Glutamatergic neuron (in vitro differentiated cells): ENCODE results near the gene POLE. TPM values are rescaled to one million over a fixed set of nuclear protein-coding genes. Genes with fewer than 3 reads are reported as not detected.

Experiments
- DNase-seq: peaks from one replicate; pipeline ENCODE4 v3.0.0; 2022
- H3K27ac Mint-ChIP-seq: one replicate; pipeline ENCODE4 v1.8.0; 2020; ENCODE audit warnings: mild to moderate bottlenecking, mixed read lengths, inconsistent platforms; ENCODE audit not compliant: unreplicated experiment
- H3K27me3 Mint-ChIP-seq: one replicate; pipeline ENCODE4 v1.8.0; 2020; ENCODE audit warnings: mild to moderate bottlenecking, moderate library complexity, mixed read lengths, inconsistent platforms; ENCODE audit not compliant: unreplicated experiment
- H3K36me3 Mint-ChIP-seq: one replicate; pipeline ENCODE4 v1.8.0; 2020; ENCODE audit warnings: mild to moderate bottlenecking, mixed read lengths, inconsistent platforms; ENCODE audit not compliant: unreplicated experiment
- H3K4me1 Mint-ChIP-seq: one replicate; pipeline ENCODE4 v1.8.0; 2020; ENCODE audit warnings: mild to moderate bottlenecking, low read depth, mixed read lengths, inconsistent platforms; ENCODE audit not compliant: unreplicated experiment
- H3K4me3 Mint-ChIP-seq: one replicate; pipeline ENCODE4 v1.8.0; 2020; ENCODE audit warnings: mild to moderate bottlenecking, mixed read lengths, inconsistent platforms; ENCODE audit not compliant: unreplicated experiment
- H3K9me3 Mint-ChIP-seq: one replicate; pipeline ENCODE4 v1.8.0; 2020; ENCODE audit warnings: mild to moderate bottlenecking, moderate library complexity, mixed read lengths, inconsistent platforms; ENCODE audit not compliant: unreplicated experiment
- CTCF ChIP-seq: fragments of 200-600 bp; sonication (generic); IDR thresholded peaks from one replicate; pipeline ENCODE4 v1.5.0; 2021; ENCODE audit not compliant: partially characterized antibody, unreplicated experiment
- total RNA-seq: library from RNA; stranded (reverse); fragmentation: NEBNext Ultra II Directional; extraction: Animal tissue kit (Norgen Biotek cat#: 25700); gene quantifications from one replicate; pipeline ENCODE4 v1.2.1, GENCODE V29; 2021; ENCODE audit not compliant: unreplicated experiment

Gene POLE
- total RNA-seq, 1 donor from 2014 or later, result 38.6 TPM

GRCh38 chr12:132578826-132579225 is 108.3 kb downstream of the POLE start:
- H3K4me1 Mint-ChIP-seq, result peaks cover 2% of the 10 kb centered on the region
- peak overlapping the region; percentile 39 for H3K4me3 Mint-ChIP-seq
- peak overlapping the region; percentile 53 for H3K27ac Mint-ChIP-seq
- peaks cover 28% of the 10 kb centered on the region for H3K9me3 Mint-ChIP-seq
- TF ChIP-seq CTCF, result no peak
- H3K36me3 Mint-ChIP-seq, result peaks cover 9% of the 10 kb centered on the region
- H3K27me3 Mint-ChIP-seq, result peaks cover 33% of the 10 kb centered on the region
- no peak for DNase-seq

GRCh38 chr12:132578118-132578517 is 109.0 kb downstream of the POLE start:
- TF ChIP-seq CTCF, result no peak
- no peak for DNase-seq
- Mint-ChIP-seq H3K27me3 (peaks cover 30% of the 10 kb centered on the region), H3K4me1 (peaks cover 2% of the 10 kb centered on the region), H3K27ac (peak overlapping the region; percentile 70), H3K4me3 (no peak overlapping the region), H3K36me3 (peaks cover 9% of the 10 kb centered on the region), H3K9me3 (peaks cover 28% of the 10 kb centered on the region)

GRCh38 chr12:132577191-132577920 is 109.8 kb downstream of the POLE start:
- Mint-ChIP-seq H3K9me3 (peaks cover 29% of the 10 kb centered on the region), H3K4me3 (no peak overlapping the region), H3K27ac (peak overlapping the region; percentile 70), H3K4me1 (peaks cover 2% of the 10 kb centered on the region), H3K36me3 (peaks cover 9% of the 10 kb centered on the region), H3K27me3 (peaks cover 30% of the 10 kb centered on the region)
- no peak for DNase-seq
- no peak for TF ChIP-seq CTCF

GRCh38 chr12:132576701-132577100 is 110.4 kb downstream of the POLE start:
- no peak for DNase-seq
- H3K4me3 Mint-ChIP-seq, result no peak overlapping the region
- H3K9me3 Mint-ChIP-seq, result peaks cover 29% of the 10 kb centered on the region

More at GRCh38 chr12:132576701-132577100, 110.4 kb downstream of the POLE start:
- H3K4me1 Mint-ChIP-seq, result peaks cover 2% of the 10 kb centered on the region
- peaks cover 30% of the 10 kb centered on the region for H3K27me3 Mint-ChIP-seq
- H3K36me3 Mint-ChIP-seq, result peaks cover 9% of the 10 kb centered on the region
- H3K27ac Mint-ChIP-seq, result no peak overlapping the region
- no peak for TF ChIP-seq CTCF
